Skeletal muscle cell (primary cell): Measurements from ENCODE around the gene PNLIP.

Experiments
- DNase-seq: peaks from one replicate; pipeline ENCODE4 v3.0.0-alpha.2; 2010; ENCODE audit warnings: low read depth
- H3K4me3 ChIP-seq: 2 replicates; pipeline ENCODE4 v1.5.1; 2011; ENCODE audit warnings: low read depth, mild to moderate bottlenecking, control low read depth, low read length, moderate library complexity

PNLIP gene

GRCh38 chr10:116545756-116546155, at the start of gene PNLIP:
PNLIP (plus strand) TSS chr10:116545931; CDS start chr10:116546093, 162 bp downstream.
- no peak for DNase-seq
- H3K4me3 ChIP-seq, result no peak within 1 kb of the TSS

- H3K4me3 ChIP-seq, result no peak overlapping the region
- DNase-seq, result no peak
These were observed 40.9 kb upstream of the PNLIP start for GRCh38 chr10:116504786-116505185.

DNA sequence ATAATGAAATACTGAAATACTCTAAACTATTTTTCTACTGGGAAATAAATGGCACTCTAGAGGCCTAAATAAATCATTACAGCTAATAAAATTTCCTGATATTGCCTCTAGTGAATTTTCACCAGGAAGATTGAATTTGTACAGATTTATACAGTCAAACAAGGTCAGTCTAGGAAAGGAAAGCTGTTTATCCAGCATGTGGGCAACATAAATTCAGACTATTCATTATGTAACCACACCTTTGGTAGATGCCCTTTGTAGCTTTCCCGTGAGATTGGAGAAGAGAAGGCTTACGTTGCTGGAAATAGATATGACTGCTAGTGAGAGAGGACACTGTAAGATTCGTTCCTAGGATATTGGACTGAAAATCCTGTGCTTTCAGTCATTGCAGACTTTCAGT, 35.2 kb upstream of the PNLIP start:
- H3K4me3 ChIP-seq, result no peak overlapping the region
- no peak for DNase-seq

DNA sequence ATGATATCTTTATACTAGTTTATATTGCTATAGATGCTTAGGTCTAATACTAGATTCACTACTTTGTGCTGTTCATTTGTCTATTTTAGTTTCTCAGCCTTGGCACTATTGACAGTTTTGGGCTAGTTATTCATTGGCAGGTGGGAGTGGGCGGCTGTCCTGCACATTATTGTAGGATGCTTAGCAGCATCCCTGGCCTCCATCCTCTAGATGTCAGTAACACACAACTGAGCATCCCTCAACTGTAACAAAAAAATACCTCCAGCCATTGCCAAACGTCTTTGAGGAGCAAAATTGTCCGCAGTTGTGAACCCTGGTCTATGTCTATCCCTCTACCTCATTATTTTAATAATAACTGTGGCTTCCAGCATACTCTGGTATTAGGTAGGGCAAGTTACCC, 34.4 kb upstream of the PNLIP start:
- H3K4me3 ChIP-seq, result no peak overlapping the region
- no peak for DNase-seq

GRCh38 chr10:116521424-116522290, 24.1 kb upstream of the PNLIP start:
- DNase-seq, result peak; percentile 5

DNA sequence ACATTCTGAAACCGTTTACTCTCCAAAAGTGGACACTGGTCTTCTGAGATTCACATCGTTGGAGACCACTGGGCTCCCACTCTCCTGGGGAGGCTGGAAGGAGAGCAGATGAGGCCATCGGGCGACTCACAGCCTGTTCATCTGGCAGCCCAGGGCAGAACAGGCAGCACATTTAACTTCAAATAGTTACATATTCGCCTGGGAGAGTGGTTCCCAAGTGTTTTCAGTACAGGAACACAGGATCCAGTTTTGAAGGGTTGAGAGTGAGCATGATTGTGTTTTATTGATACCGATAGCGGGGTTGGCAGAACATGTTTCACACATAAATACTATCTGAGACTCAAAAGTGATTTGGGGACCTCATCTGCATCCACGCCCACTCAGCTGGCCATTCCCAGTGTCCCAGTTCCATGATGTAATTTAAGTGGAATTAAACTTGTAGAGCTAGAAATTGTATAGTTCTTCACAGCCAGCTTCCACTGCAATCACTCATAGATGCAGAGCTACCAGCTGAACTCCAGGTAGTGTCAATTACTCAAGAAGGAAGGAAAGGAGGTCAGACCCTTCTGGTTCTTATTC, 22.8 kb upstream of the PNLIP start:
- DNase-seq, result no peak
- no peak overlapping the region for H3K4me3 ChIP-seq

More at GRCh38 chr10:116521424-116522290, 24.1 kb upstream of the PNLIP start:
- no peak overlapping the region for H3K4me3 ChIP-seq

DNA sequence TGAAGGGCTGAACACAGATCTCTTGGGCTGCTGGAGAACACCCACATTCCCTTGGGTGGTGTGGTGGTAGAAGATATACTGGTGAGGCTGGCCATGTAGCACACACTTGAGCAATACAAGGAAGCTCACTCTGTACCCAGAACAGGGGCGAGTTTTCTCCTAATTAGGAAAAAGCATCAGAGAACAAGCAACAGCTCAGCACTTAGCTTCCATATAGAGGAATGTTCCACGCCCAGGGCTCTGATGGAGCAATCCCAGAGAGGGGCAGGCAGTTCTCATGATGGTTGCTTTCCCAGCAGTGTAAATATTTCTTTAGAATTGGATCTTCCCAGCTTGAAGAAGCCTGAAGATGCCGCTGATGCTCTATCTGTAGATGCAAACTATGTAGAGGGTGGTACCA, 21.0 kb upstream of the PNLIP start:
- no peak for DNase-seq
- no peak overlapping the region for H3K4me3 ChIP-seq

- no peak for DNase-seq
- no peak overlapping the region for H3K4me3 ChIP-seq
These were observed 19.5 kb upstream of the PNLIP start for GRCh38 chr10:116526219-116526618.

DNA sequence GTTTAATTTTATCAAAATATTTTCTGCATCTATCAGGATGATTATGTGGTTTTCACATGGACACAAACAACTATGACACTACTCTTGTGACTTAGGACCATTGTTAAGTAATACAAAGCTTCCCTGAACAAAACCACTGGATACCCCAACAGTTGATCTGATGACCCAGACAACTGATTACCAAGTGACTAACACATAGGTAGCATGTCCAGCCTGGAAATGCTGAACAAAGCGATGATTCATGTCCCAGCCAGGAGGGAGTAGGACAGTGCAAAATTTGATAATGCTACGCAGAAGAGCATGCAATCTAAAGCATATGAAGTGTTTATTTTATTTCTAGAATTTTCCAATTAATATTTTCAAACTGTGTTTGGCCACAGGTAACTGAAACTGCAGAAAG, 8.9 kb upstream of the PNLIP start:
- H3K4me3 ChIP-seq, result no peak overlapping the region
- no peak for DNase-seq

DNA sequence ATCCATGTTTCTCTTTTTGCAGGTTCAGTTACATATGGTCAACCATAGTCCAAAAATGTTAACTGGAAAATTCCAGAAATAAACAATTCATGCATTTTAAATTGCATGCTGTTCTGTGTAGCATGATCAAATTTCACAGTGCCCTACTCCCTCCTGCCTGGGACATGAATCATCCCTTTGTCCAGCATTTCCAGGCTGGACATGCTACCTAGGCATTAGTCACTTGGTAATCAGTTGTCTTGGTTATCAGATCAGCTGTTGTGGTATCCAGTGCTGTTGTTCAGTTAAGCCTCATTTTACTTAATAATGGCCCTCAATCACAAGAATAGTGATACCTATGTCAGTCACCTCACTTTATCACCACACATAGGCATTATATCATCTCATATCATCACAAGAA, 7.3 kb upstream of the PNLIP start:
- peak; percentile 15 for DNase-seq
- no peak overlapping the region for H3K4me3 ChIP-seq

- H3K4me3 ChIP-seq, result no peak overlapping the region
- no peak for DNase-seq
These were observed 6.7 kb upstream of the PNLIP start for GRCh38 chr10:116538992-116539391.

GRCh38 chr10:116540814-116541213, 4.9 kb upstream of the PNLIP start:
- DNase-seq, result no peak
- H3K4me3 ChIP-seq, result no peak overlapping the region

- DNase-seq, result no peak
- no peak overlapping the region for H3K4me3 ChIP-seq
These were observed 3.6 kb upstream of the PNLIP start for GRCh38 chr10:116542007-116542677.

- DNase-seq, result no peak
- no peak overlapping the region for H3K4me3 ChIP-seq
These were observed 609 bp upstream of the PNLIP start for GRCh38 chr10:116545122-116545521.

GRCh38 chr10:116548301-116548700, 2.6 kb downstream of the PNLIP start:
- H3K4me3 ChIP-seq, result no peak overlapping the region
- DNase-seq, result no peak

GRCh38 chr10:116553378-116553980, 7.7 kb downstream of the PNLIP start:
- DNase-seq, result no peak
- H3K4me3 ChIP-seq, result no peak overlapping the region

DNA sequence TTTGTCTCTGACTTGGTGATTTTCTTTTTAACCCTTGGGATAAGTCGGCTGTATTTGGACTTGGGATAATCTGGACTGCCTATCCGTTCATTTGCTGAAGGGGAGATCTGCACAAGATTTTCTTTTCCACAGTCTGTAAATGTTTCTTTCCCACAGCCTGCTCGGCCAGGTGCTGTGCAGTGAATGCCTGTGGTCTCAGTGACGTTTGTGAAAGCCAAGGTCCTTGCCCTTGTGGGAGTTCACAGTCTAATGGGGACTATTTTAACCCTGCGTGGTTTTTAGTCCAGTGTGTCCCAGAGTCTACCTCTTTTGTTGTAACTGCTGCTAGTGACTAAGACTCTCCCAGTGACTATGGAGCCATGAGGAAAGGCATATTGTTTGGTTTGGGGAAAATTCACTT, 8.9 kb downstream of the PNLIP start:
- H3K4me3 ChIP-seq, result no peak overlapping the region
- no peak for DNase-seq

- no peak for DNase-seq
- H3K4me3 ChIP-seq, result no peak overlapping the region
These were observed 10.1 kb downstream of the PNLIP start for GRCh38 chr10:116555880-116556279.

DNA sequence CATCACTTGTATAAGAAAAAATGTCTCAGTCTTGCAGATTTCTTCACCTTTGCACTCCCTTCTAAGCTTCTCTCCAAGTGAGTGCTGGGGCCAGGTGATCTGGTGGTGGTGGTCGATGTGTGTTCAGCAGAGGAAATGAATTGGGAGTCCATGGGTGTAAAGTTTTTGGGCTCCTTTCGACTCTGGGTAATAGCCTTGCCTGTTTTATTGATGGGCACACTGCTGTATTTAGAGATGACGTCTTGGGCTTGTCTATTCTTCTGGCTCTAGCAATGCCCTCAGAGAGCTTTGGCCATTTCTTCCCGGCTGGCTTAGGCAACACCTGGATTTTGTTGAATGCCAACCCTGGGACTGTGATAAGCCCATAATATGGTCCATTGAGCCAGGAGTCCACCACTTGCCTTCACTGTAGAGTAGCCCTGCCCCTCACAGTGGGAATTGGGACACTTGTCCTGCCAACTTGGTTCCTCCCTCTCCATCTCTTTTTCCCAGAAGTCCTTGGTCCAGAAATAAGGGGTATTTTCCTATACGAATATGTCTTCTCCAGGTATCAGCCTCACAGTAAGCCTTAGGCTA, 11.7 kb downstream of the PNLIP start:
- no peak for DNase-seq
- no peak overlapping the region for H3K4me3 ChIP-seq

DNA sequence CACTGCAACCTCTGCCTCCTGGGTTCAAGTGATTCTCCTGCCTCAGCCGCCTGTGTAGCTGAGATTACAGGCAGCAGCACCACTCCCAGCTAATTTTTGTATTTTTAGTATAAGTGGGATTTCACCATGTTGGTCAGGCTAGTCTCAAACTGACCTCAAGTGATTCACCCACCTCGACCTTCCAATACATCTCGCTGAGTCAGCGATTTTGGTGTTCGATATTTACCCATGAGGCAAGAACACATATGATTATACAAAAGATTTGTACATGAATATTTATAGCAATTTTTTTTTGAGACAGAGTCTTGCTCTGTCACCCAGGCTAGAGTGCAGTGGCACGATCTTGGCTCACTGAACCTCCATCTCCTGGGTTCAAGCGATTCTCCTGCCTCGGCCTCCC, 19.8 kb downstream of the PNLIP start:
- DNase-seq, result no peak
- no peak overlapping the region for H3K4me3 ChIP-seq
